Motor neuron (in vitro differentiated cells): ENCODE results near the gene SERPINB8. TPM values are rescaled to one million over a fixed set of nuclear protein-coding genes. Genes with fewer than 3 reads are reported as not detected.

Experiments
- ATAC-seq, 8 experiments: fragments of 200-7000 bp; cut with Tn5 transposase; replicated peaks in 6 of 8; 2 replicates each; pipeline ENCODE4 v1.8.0; 2021; ENCODE audit warnings: mild to moderate bottlenecking in 8 of 8, moderate library complexity in 8 of 8
- H3K27ac ChIP-seq, 2 donors: fragments of 250-450 bp; sonication (Bioruptor Pico); 2 replicates each; pipeline ENCODE4 v1.9.0; 2021; ENCODE audit warnings: antibody characterized with exemption in 2 of 2, mild to moderate bottlenecking in 2 of 2, moderate library complexity in 1 of 2
- H3K4me1 ChIP-seq, 2 donors: fragments of 250-450 bp; sonication (Bioruptor Pico); replicated peaks in 1 of 2; 2 replicates each; pipeline ENCODE4 v1.6.1; 2021; ENCODE audit warnings: antibody characterized with exemption in 2 of 2, mild to moderate bottlenecking in 2 of 2, moderate library complexity in 1 of 2
- H3K4me3 ChIP-seq, 5 donors: fragments of 250-450 bp; sonication (Bioruptor Pico); 2 replicates each; pipeline ENCODE4 v1.9.0; 2021; ENCODE audit warnings: antibody characterized with exemption in 5 of 5, mild to moderate bottlenecking in 5 of 5, moderate library complexity in 4 of 5
- WGBS, 10 experiments: fragments of 450-650 bp; shearing (Covaris generic); methylation state at CpG; one replicate each; pipeline ENCODE4 v1.0.0; 2022; 5-methylcytosine and 5-hydroxymethylcytosine counted together
- in situ Hi-C, 9 experiments: fragments of 400-800 bp; cut with MboI; loops; one replicate each; pipeline ENCODE4 v1.15.0; 2021; ENCODE audit warnings: low sequenced_read_pairs in 9 of 9, low pct_unique_long_range_greater_than_20kb in 2 of 9; ENCODE audit not compliant: unreplicated experiment in 9 of 9
- total RNA-seq, 8 experiments: library from RNA; unstranded; fragments of 300-600 nt; gene quantifications; 2 replicates each; pipeline versions ENCODE4 v1.2.3 to v1.2.4, GENCODE V29; 2022

SERPINB8 gene
- total RNA-seq, 8 experiments from 2014 or later, result 1.8 to 21.5 (median 4.4) TPM

GRCh38 chr18:64037812-64038414, 68.0 kb downstream of the SERPINB8 start:
- peak in 3 of 8 experiments; percentile 29 to 44 (median 35) for ATAC-seq
- WGBS, 10 experiments, result 0 to 58% (median 18%) methylated on average over 1 to 3 of the region's 3 CpGs; no CpG with 5 or more reads in 1 of the 10 experiments
- in situ Hi-C loops, result loop anchor here in 2 of 9 experiments (25.0 kb wide), 2 partner anchors 374 to 1724 kb away; partner anchors contain the start of gene CDH7 (in 1 of the 2)
- Histone ChIP-seq H3K4me3 (no peak overlapping the region), H3K27ac (no peak overlapping the region), H3K4me1 (no peaks in the 10 kb centered on the region)

Other genes with a start within 250 kb of the SERPINB8 start
- gene SERPINB7, start 194.7 kb upstream of the SERPINB8 start, total RNA-seq, result under 1 TPM in 2 of 8 experiments, not detected in 6; 0.19 to 0.21 TPM
- under 1 TPM in 1 of 8 experiments, not detected in 7; 0.31 TPM for gene SERPINB2, start 82.4 kb upstream of the SERPINB8 start, total RNA-seq
- under 1 TPM in 1 of 8 experiments, not detected in 7; 0.24 TPM for gene SERPINB10, start 62.1 kb upstream of the SERPINB8 start, total RNA-seq
- 1 to 10 TPM in 2 of 8 experiments, under 1 TPM in 4, not detected in 2; 0.24 to 2.2 (median 0.70) TPM for gene HMSD, start 20.8 kb upstream of the SERPINB8 start, total RNA-seq
- gene LINC00305, start 179.0 kb downstream of the SERPINB8 start, total RNA-seq, result not detected